NCI-H146 treated with DMSO at 0.1 percent for 48 hours (cell line): ENCODE data around the gene TCAP.

Source experiments
- DNase-seq: peaks from one replicate; lab custom pipeline; 2025; ENCODE audit not compliant: unreplicated experiment; lab: John Stamatoyannopoulos, UW

The TCAP gene

DNA sequence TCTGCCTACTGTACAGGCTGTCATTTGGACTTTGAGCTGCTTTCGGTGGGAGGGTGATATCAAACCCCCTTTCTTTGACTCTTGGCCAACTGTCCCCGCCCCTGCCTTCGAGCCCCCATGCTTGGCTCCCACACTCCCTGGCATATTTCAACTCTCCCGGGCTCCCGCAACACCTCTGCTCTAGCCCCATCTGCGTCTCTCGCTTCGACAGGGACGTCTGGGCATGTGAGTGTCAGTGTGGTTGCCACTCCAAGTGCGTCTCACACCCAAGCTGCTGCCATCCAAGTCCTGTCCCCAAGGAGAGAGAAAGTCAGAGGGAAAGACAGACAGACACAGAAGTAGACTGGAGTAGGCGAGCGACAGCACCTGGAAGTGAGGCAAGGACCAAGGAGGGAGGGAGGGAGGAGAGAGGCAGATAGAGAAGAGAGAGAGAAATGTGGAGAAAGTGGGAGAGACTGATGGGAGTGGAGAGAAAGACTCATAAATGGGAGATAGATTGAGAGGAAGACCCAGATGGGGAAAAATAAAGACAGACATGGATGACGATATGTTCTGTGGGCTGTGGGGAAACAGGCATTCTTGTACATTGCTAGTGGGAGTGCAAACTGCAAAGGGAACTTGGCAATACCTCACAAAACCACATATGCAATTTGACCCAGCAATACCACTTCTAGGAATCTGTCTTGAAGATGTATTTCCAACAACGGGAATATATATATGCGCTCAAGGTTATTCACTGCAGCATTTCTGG lies 16.4 kb upstream of the TCAP start:
- DNase-seq = no peak

- DNase-seq = peak; percentile 18
Measured at GRCh38 chr17:39650121-39650579, 15.0 kb upstream of the TCAP start.

DNA sequence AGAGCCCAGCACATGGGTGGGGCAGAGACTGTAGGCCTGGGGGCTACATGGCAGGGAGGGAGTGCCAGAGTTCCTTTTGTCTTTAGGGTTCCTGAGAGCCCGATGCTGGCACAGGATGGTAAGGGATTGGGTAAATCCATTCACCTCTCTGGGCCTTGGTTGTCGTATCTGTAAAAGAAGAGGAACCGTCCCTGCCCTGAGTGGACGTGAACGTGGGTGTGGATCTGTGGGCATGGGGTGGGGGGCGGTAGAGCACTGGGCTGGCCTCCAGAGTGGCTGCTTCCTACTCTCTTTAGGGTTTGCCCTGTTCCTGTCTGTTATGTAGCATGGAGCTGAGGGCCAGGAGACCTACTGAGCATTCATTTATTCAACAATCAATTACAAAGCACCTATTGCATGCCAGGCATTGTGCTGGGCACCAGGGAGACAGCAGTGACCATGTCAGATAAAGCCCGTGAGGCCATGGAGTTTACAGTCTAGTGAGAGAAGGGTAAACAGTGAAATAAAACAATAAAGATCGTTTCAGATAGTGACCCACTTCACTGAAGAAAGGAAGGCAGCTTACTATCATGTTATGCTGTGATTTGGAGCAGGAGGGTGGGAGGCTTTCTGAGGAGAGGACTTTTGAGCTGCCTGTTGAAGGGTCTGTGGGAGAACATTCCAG lies 13.1 kb upstream of the TCAP start:
- DNase-seq = no peak

DNA sequence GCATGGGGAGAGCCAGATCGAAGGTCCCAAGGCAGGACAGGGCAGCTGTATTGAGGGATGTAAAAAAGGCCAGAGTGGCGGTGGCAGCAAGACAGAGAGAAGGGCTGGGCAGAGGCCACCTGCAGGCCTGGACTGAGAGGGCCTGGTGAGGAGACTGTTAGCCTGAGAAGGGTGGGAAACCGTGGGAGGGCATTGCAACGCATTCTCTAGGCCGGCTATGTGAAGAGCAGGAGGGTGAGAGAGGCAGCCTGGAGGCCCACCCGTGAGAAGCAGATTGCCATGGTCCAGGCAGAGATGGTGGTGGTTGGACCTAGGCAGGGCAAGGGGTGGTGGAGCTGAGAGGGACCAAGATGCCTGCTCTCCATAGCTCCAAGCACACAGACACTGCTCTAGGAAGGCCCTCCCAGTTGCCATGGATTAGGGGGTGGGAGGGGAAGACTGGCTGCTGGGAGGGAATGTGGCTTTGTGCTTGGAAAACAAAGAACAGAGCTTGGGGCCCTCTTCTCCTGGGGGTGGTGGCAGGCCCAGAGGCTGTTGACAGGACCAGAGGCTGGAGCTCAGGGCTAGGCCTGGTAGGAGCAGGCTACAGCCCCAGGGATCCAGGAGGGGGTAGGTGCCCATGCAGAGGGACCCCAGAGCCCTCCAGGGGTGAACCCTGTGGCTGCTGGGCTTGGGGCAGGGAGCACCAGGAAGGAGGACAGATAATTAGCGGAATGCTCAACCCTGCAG lies 12.4 kb upstream of the TCAP start:
- DNase-seq = no peak

DNA sequence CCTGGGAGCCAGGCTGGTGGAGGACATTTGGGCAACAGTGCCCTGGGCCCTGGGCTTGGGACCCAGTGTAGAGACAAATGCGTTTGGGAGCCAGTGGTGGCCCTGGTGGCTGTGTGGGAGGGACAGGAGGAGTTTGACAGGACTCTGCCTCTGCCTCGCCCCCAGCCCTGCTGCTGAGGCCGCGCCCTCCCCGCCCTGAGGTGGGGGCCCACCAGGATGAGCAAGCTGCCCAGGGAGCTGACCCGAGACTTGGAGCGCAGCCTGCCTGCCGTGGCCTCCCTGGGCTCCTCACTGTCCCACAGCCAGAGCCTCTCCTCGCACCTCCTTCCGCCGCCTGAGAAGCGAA lies 11.9 kb upstream of the TCAP start:
- no peak for DNase-seq

GRCh38 chr17:39653662-39654331 lies 11.4 kb upstream of the TCAP start:
- no peak for DNase-seq

DNA sequence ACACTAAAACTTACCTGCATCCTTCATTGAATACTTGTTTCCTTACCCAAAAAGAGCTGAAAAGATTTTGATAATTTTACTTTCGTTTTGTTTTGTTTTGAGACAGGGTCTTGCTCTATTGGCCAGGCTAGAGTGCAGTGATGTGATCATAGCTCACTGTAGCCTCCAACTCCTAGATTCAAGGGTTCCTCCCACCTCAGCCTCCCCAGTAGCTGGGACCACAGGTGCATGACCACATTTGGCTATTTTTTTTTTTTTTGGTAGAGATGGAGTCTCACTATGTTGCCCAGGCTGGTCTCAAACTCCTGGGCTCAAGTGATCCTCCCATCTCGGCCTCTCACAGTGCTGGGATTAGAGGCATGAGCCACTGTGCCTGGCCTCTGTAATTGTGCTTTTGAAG lies 10.0 kb upstream of the TCAP start:
- DNase-seq = no peak

GRCh38 chr17:39658346-39658745 lies 6.8 kb upstream of the TCAP start:
- no peak for DNase-seq

DNA sequence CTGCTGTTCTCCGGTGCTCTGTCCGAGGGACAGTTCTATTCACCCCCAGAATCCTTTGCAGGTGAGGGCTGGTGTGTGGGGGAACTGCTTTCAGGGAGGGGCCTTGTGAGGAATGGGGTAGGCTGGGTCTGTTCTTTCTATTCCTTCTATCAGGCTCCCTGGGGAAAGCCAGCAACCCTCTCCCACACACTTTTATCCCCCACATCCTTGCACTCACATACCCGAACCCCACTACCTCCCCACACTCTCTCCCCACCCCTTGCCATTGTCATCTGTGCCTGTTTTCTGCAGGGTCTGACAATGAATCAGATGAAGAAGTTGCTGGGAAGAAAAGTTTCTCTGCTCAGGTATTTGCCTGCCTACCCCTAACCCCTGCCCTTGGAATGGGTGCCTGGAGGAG lies 6.4 kb upstream of the TCAP start:
- DNase-seq = no peak

- no peak for DNase-seq
Measured at GRCh38 chr17:39659279-39660010, 5.7 kb upstream of the TCAP start.

DNA sequence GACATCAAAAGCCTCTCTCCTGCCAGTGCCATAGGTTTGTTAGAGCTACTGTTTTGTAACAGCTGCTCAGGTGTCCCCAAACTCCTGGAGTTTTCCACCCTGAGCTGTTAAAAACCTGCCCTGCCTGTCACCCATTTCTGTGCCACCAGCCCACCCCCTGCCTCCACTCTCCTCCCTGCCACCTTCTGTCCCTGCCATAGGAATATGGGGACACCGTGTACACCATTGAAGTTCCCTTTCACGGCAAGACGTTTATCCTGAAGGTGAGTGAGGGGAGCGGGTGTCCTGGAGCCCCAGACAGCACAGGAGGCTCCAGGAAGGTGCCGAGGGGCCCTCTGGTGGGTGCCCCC lies 5.2 kb upstream of the TCAP start:
- DNase-seq = no peak

DNA sequence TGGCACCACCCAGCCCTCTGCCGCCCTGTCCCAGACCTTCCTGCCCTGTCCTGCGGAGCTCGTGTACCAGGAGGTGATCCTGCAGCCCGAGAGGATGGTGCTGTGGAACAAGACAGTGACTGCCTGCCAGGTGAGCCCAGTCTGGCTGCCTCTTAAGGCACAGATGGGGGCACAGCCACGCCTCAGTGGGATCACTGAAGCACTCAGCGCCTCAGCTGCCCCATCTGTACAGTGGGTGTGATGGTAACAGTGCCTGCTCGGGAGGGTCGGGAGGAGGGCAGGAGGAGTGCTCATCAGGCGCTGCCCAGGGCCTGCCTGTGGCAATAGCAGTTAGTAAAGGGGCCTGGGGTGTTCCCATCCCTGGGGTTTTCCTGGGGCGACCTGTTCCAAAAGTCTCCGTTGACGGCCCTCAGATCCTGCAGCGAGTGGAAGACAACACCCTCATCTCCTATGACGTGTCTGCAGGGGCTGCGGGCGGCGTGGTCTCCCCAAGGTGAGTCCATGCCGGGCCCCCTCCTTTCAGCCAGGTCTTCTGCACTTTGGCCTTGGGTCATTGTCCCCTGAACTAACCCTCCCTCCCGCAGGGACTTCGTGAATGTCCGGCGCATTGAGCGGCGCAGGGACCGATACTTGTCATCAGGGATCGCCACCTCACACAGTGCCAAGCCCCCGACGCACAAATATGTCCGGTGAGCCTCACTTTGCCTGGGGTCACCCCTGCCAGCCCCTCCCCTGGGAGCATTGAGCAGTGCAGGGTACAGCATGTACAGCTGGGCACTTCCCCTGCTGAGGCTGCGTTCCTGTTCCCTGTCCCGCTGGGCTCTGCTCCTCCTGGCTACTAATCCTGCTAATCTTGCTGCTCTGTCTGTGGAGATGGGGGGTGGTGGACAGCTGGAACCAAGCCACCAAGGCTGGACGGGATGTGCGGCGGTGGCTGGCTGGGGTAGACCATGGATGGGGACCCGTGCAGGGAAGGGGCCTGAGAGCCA lies 4.5 kb upstream of the TCAP start:
- DNase-seq = no peak

- DNase-seq = no peak
Measured at GRCh38 chr17:39661744-39662541, 3.2 kb upstream of the TCAP start.

GRCh38 chr17:39662551-39663339 lies 2.4 kb upstream of the TCAP start:
- DNase-seq = no peak

GRCh38 chr17:39663340-39663687 lies 1.8 kb upstream of the TCAP start:
- no peak for DNase-seq

DNA sequence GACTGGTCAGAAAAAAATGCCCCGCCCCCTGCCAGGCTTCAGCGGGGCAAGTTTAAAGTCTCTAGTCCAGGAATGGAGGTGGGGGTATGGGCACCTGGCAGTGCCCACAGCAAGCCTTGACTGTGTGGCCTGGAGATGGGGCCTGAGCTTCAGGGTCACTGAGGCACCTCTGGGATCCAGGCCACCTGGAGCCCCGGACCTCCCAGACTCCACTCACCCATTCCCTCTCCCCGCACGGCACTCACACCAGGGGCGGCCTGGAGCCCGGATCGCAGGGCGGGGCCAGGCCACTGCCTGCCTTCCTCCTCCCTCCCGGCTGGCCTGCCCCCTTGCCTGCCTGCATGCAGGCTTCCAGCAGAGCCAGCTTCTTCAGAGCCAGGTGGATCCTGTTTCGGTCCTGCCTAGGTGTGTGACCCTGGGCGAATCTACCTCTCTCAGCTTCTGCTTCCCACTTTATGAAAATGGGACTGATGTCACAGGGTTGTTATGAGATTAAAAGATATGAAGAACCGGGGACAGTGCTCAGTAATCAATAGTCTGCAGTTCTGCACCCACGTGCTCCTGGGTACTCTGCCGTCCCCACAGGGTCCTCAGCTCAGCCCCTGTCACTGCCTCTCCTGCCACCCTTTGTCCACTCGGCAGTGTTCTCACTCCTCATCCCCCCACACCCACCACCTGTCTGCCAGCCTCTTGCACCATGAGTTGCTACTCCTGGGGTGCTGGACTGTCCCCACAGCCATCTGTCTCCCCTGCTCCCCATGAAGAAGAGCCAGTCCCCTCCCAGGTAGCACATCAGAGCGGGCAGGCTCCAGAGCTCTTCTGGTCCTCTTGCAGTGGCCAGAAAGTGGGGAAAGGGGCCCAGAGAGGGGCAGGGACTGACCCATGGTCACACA lies 1.2 kb upstream of the TCAP start:
- no peak for DNase-seq

GRCh38 chr17:39665642-39666224 lies 584 bp downstream of the TCAP start:
- DNase-seq = peak; percentile 23
